HEK293 (cell line): ENCODE measurements around the gene ADH1C.
"Not testable (repeated sequence)": the region's sequence is repeated elsewhere in the genome, so short reads cannot be mapped to it uniquely, and the experiment has no call there.

ENCODE experiments used
- CTCF ChIA-PET: fragments of 350-600 bp; formaldehyde crosslinking; extraction: SDS; loops from one replicate; lab custom pipeline; 2021; ENCODE audit warnings: antibody characterized with exemption; lab: Yijun Ruan, JAX
- POLR2A ChIA-PET: fragments of 300-600 bp; formaldehyde crosslinking; extraction: SDS; loops from one replicate; lab custom pipeline; 2020; ENCODE audit warnings: antibody characterized with exemption, inconsistent platforms; lab: Yijun Ruan, JAX
- H3K27ac ChIP-seq: fragments of 200-500 bp; sonication (Bioruptor generic); 2 replicates; pipeline ENCODE4 v1.5.1; 2014; ENCODE audit warnings: low read depth, low read length, control low read depth, inconsistent platforms; ENCODE audit errors: extremely low read depth
- H3K36me3 ChIP-seq, 2 experiments: fragments of 200-500 bp in 1 of 2; sonication (Bioruptor generic) in 1 of 2; 1 replicate in 1 of 2; 2 replicates in 1 of 2; pipeline ENCODE4 v1.5.1; 2014 to 2017; ENCODE audit warnings: inconsistent platforms in 2 of 2, low read length in 2 of 2; ENCODE audit not compliant: control insufficient read depth in 2 of 2, insufficient read depth in 1 of 2
- H3K4me1 ChIP-seq: fragments of 200-500 bp; sonication (Bioruptor generic); 2 replicates; pipeline ENCODE4 v1.5.1; 2014; ENCODE audit warnings: mild to moderate bottlenecking, low read length, inconsistent platforms; ENCODE audit not compliant: control insufficient read depth, insufficient read depth
- H3K4me3 ChIP-seq: 2 replicates; pipeline ENCODE4 v1.5.1; 2011; ENCODE audit warnings: low read depth, mild to moderate bottlenecking, control low read depth, low read length, moderate library complexity
- H3K9me3 ChIP-seq: fragments of 200-500 bp; sonication (Bioruptor generic); 2 replicates; pipeline ENCODE4 v1.5.1; 2014; ENCODE audit warnings: low read depth, low read length, inconsistent platforms; ENCODE audit not compliant: control insufficient read depth, insufficient read depth
- HOXD13 ChIP-seq: sonication (generic); formaldehyde crosslinking; IDR thresholded peaks from 2 replicates; pipeline ENCODE4 v1.8.0; 2022; ENCODE audit warnings: missing genetic modification reagents, borderline replicate concordance
- KLF10 ChIP-seq: fragments of 450-650 bp; IDR thresholded peaks from 2 replicates; pipeline ENCODE4 v1.5.1; 2018; ENCODE audit warnings: missing biosample characterization, mild to moderate bottlenecking, missing genetic modification characterization
- KLF9 ChIP-seq: fragments of 450-650 bp; formaldehyde crosslinking; IDR thresholded peaks from 2 replicates; pipeline ENCODE4 v1.5.1; 2016; ENCODE audit warnings: missing biosample characterization, missing genetic modification characterization, low read depth
- SALL2 ChIP-seq: fragments of 450-650 bp; formaldehyde crosslinking; IDR thresholded peaks from 2 replicates; pipeline ENCODE4 v1.5.0; 2017; ENCODE audit warnings: missing biosample characterization, mild to moderate bottlenecking, missing genetic modification characterization, borderline replicate concordance
- ZBTB1 ChIP-seq: fragments of 450-650 bp; formaldehyde crosslinking; IDR thresholded peaks from 2 replicates; pipeline ENCODE4 v1.5.1; 2016; ENCODE audit warnings: missing biosample characterization, missing genetic modification characterization
- ZFP37 ChIP-seq: fragments of 450-650 bp; formaldehyde crosslinking; IDR thresholded peaks from 2 replicates; pipeline ENCODE4 v1.5.1; 2016; ENCODE audit warnings: missing biosample characterization, missing genetic modification characterization
- ZNF121 ChIP-seq: fragments of 450-650 bp; formaldehyde crosslinking; IDR thresholded peaks from 2 replicates; pipeline ENCODE4 v1.5.1; 2016; ENCODE audit warnings: missing biosample characterization, missing genetic modification characterization
- ZNF140 ChIP-seq: fragments of 450-650 bp; formaldehyde crosslinking; IDR thresholded peaks from 2 replicates; pipeline ENCODE4 v1.5.1; 2016; ENCODE audit warnings: missing biosample characterization, missing genetic modification characterization
- ZNF157 ChIP-seq: fragments of 450-650 bp; formaldehyde crosslinking; IDR thresholded peaks from 2 replicates; pipeline ENCODE4 v1.5.1; 2016; ENCODE audit warnings: missing biosample characterization, missing genetic modification characterization
- ZNF169 ChIP-seq: fragments of 450-650 bp; formaldehyde crosslinking; IDR thresholded peaks from 2 replicates; pipeline ENCODE4 v1.5.1; 2016; ENCODE audit warnings: missing biosample characterization, missing genetic modification characterization
- ZNF202 ChIP-seq: fragments of 450-650 bp; formaldehyde crosslinking; IDR thresholded peaks from 2 replicates; pipeline ENCODE4 v1.5.1; 2016; ENCODE audit warnings: missing biosample characterization, missing genetic modification characterization, borderline replicate concordance
- ZNF211 ChIP-seq: fragments of 450-650 bp; formaldehyde crosslinking; IDR thresholded peaks from 2 replicates; pipeline ENCODE4 v1.5.1; 2016; ENCODE audit warnings: low read depth, missing biosample characterization, missing genetic modification characterization
- ZNF221 ChIP-seq: fragments of 450-650 bp; formaldehyde crosslinking; IDR thresholded peaks from 2 replicates; pipeline ENCODE4 v1.5.1; 2017; ENCODE audit warnings: missing biosample characterization, missing genetic modification characterization, borderline replicate concordance
- ZNF324 ChIP-seq: fragments of 450-650 bp; formaldehyde crosslinking; IDR thresholded peaks from 2 replicates; pipeline ENCODE4 v1.5.1; 2016; ENCODE audit warnings: missing biosample characterization, missing genetic modification characterization
- ZNF423 ChIP-seq: fragments of 450-650 bp; formaldehyde crosslinking; IDR thresholded peaks from 2 replicates; pipeline ENCODE4 v1.5.1; 2016; ENCODE audit warnings: missing biosample characterization, missing genetic modification characterization
- ZNF48 ChIP-seq: fragments of 450-650 bp; formaldehyde crosslinking; IDR thresholded peaks from 2 replicates; pipeline ENCODE4 v1.5.1; 2016; ENCODE audit warnings: missing biosample characterization, missing genetic modification characterization
- ZNF544 ChIP-seq: fragments of 450-650 bp; formaldehyde crosslinking; IDR thresholded peaks from 2 replicates; pipeline ENCODE4 v1.5.0; 2017; ENCODE audit warnings: missing biosample characterization, missing genetic modification characterization
- ZNF624 ChIP-seq: fragments of 450-650 bp; formaldehyde crosslinking; IDR thresholded peaks from 2 replicates; pipeline ENCODE4 v1.5.1; 2017; ENCODE audit warnings: missing biosample characterization, missing genetic modification characterization
- ZNF626 ChIP-seq: fragments of 450-650 bp; sonication (Bioruptor Pico); formaldehyde crosslinking; IDR thresholded peaks from 2 replicates; pipeline ENCODE4 v1.5.1; 2018; ENCODE audit warnings: missing biosample characterization, missing genetic modification characterization, inconsistent platforms
- ZNF645 ChIP-seq: fragments of 450-650 bp; formaldehyde crosslinking; IDR thresholded peaks from 2 replicates; pipeline ENCODE4; 2016; ENCODE audit warnings: missing biosample characterization, missing genetic modification characterization
- ZNF704 ChIP-seq: fragments of 450-650 bp; formaldehyde crosslinking; IDR thresholded peaks from 2 replicates; pipeline ENCODE4 v1.5.1; 2016; ENCODE audit warnings: missing biosample characterization, missing genetic modification characterization
- ZNF843 ChIP-seq: fragments of 450-650 bp; formaldehyde crosslinking; IDR thresholded peaks from 2 replicates; pipeline ENCODE4 v1.5.1; 2016; ENCODE audit warnings: missing biosample characterization, missing genetic modification characterization
- ZSCAN18 ChIP-seq: fragments of 450-650 bp; formaldehyde crosslinking; IDR thresholded peaks from 2 replicates; pipeline ENCODE4 v1.5.1; 2016; ENCODE audit warnings: missing biosample characterization, missing genetic modification characterization
- ZSCAN5A ChIP-seq: fragments of 450-650 bp; formaldehyde crosslinking; IDR thresholded peaks from 2 replicates; pipeline ENCODE4 v1.5.1; 2016; ENCODE audit warnings: missing biosample characterization, missing genetic modification characterization
- ZXDB ChIP-seq: fragments of 450-650 bp; formaldehyde crosslinking; IDR thresholded peaks from 2 replicates; pipeline ENCODE4 v1.5.1; 2016; ENCODE audit warnings: missing biosample characterization, missing genetic modification characterization

The ADH1C gene

GRCh38 chr4:99349338-99349737 lies 3.2 kb downstream of the ADH1C start:
- POLR2A ChIA-PET: no interaction called here
- Histone ChIP-seq H3K36me3 (no peaks in the 10 kb centered on the region), H3K4me3 (no peak overlapping the region), H3K4me1 (no peaks in the 10 kb centered on the region), H3K9me3 (no peaks in the 10 kb centered on the region), H3K27ac (no peak overlapping the region)
- CTCF ChIA-PET: no interaction called here
- TF ChIP-seq SALL2: no peak
- no peak for TF ChIP-seq ZNF324 (tag by site-specific recombination)
- no peak for TF ChIP-seq ZNF624
- TF ChIP-seq ZSCAN18: no peak
- TF ChIP-seq ZNF211: no peak
- no peak for TF ChIP-seq ZNF645 (tag by site-specific recombination)
- no peak for TF ChIP-seq ZXDB (tag by site-specific recombination)
- TF ChIP-seq ZNF202: no peak

GRCh38 chr4:99342624-99343023 lies 9.9 kb downstream of the ADH1C start:
- POLR2A ChIA-PET, CTCF ChIA-PET, H3K4me3 ChIP-seq: not testable (repeated sequence)

DNA sequence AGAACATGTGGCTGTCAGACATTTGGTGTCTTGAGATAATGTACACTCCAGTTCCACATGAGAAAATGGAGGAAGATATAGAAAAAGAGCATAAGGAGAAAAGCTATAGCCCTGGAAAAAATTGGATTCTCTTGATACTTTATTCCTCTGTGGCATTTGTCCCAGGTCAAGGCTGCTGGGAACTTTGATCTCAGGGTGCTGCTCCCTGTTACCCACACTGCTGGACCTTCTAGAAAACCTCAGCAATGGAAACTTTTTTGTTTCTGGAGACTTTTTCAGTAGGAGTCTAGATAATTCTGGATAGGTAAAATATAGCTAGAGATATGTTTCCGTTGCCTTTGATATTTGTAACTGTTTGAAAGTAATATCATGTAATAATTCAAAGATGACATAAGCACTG lies 11.1 kb downstream of the ADH1C start:
- Histone ChIP-seq H3K27ac (no peak overlapping the region), H3K4me1 (no peaks in the 10 kb centered on the region), H3K36me3 (no peaks in the 10 kb centered on the region), H3K9me3 (no peaks in the 10 kb centered on the region), H3K4me3 (no peak overlapping the region)
- TF ChIP-seq ZNF157 (tag by site-specific recombination) (no peak), ZBTB1 (tag by site-specific recombination) (no peak), HOXD13 (CRISPR knock-in tag) (no peak), ZNF48 (no peak), ZNF843 (no peak), ZNF221 (no peak)
- POLR2A ChIA-PET: no interaction called here
- CTCF ChIA-PET: interaction anchor here (0.5 to 0.8 kb wide), 2 partner anchors 26 to 88 kb away, joined by 3 to 4 read pairs; no protein-coding TSS in a partner anchor

More at GRCh38 chr4:99342624-99343023, 9.9 kb downstream of the ADH1C start:
- H3K4me1 ChIP-seq, H3K27ac ChIP-seq, H3K36me3 ChIP-seq, H3K9me3 ChIP-seq: not testable (repeated sequence)

DNA sequence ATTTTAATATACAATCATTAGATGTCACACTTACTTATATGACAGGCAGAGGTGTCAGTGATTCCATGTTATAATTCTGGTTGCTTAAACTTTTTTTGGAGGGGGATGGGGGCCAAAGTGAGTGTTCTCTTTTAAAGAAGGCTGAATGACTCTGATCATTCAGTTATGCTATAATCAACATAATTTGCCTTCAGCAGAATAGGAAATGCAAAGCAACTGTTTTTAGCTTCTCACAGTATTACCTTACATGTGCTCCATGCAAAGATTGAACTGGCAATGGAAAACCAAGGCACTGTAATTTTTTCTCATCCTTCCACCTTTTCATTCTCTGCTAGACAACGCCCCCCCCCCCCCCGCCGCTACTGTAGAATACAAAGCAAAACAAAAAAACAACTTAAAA lies 13.4 kb downstream of the ADH1C start:
- Histone ChIP-seq H3K9me3 (no peaks in the 10 kb centered on the region), H3K36me3 (no peaks in the 10 kb centered on the region), H3K4me1 (no peaks in the 10 kb centered on the region), H3K27ac (no peak overlapping the region), H3K4me3 (no peak overlapping the region)
- ChIA-PET CTCF (no interaction called here), POLR2A (no interaction called here)
- TF ChIP-seq ZNF544 (no peak), ZNF423 (no peak), ZNF626 (tag by site-specific recombination) (no peak), ZNF169 (tag by site-specific recombination) (no peak), ZSCAN5A (tag by site-specific recombination) (no peak), SALL2 (no peak), ZNF121 (tag by site-specific recombination) (no peak), ZFP37 (tag by site-specific recombination) (no peak), ZNF704 (tag by site-specific recombination) (no peak), ZNF202 (no peak), KLF10 (tag by site-specific recombination) (no peak), KLF9 (tag by site-specific recombination) (no peak), ZNF140 (no peak), ZSCAN18 (no peak)
